ENCODE data around the gene KCNA3.
"Not testable (repeated sequence)": the region's sequence is repeated elsewhere in the genome, so short reads cannot be mapped to it uniquely, and the experiment has no call there.

Gene KCNA3

DNA sequence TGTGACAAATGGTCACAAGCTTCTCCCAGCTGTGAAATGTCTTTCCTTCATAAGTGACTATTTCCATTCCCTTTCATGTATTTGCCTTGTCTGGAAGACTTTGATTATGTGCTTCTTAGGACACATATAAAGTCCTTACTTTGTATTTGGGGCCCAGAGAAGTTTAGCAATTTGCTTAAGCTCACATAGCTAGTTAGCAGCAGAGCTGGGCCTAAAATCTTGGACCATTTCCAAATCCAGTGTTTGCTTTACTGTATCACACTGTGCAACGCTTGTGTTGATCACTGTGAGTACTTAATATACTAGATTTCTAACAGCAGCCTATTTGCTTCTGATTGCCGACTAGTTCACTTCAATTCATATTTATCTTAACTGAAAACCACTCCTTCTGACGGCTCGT lies 2.2 kb upstream of the KCNA3 start:
- DNase-seq = no peak

DNA sequence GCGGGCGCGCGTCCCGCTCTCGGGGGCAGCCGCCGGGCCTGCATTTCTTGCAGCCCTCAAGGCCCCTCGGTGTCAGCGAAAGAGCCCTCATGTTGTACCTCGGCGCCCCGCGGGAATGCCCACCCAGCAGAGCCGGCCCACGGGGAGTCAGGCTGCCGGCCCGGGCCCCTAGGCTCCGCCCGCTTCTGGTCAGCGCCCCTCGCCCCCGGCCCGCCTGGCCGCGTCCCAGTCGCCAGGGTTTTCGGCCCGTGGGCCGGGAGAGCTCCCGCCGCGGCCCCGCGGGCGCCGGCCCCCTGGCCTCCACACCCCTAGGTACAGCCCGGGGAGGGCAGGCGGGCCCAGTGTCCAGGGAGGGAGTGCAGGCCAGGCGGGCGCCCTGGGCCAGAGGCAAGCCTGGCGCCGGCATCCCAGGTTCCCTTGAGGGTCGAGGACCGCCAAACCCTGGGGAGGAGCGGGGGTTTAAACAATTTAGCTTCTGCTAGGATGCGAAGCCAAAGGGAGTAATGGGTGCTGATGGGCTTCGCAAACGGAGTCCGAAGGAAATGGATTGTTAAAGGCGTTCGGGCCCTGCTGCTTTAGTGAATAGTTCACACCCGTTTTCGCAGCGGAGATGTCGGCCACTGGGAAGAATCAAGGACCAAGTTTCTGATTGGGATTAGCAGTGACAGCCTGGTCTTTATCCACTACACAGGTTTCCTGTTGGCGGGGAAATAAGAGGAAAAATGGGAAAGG lies 486 bp upstream of the KCNA3 start:
- DNase-seq = no peak

DNA sequence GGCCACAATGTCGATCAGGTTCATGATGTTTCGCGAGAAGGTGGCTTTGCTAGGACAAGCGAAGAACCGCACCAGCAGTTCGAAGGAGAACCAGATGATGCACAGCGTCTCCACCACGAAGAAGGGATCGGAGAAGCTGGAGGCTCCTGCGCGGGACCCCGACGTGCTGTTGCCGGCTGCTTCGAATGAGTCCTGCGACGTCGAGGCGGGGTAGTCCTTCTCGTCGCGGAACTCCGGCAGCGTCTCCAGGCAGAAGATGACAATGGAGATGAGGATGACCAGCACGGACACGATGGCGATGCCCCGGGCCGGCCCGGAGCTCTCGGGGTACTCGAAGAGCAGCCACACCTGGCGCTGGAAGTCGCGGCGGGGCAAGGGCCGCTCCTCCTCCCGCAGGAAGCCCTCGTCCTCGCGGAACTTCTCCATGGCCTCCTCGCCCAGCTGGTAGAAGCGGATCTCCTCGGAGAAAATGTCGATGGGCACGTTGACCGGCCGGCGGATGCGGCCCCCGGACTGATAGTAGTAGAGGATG lies 869 bp downstream of the KCNA3 start:
- DNase-seq = no peak

DNA sequence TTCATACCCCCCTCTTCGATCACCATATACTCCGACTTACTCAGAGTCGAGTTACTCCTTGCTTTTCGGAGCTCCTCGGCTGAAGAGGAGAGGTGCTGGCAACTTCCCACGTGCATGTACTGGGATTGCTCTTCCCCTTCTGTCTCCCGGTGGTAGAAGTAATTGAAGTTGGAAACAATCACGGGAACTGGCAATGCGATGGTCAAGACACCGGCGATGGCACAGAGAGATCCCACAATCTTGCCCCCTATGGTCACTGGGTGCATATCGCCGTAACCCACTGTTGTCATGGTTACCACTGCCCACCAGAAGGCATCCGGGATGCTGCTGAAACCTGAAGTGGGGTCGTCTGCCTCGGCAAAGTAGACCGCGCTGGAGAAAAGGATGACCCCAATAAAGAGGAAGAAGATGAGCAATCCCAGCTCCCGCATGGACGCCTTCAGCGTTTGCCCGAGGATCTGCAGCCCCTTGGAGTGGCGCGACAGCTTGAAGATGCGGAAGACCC lies 1.5 kb downstream of the KCNA3 start:
- DNase-seq = no peak

DNA sequence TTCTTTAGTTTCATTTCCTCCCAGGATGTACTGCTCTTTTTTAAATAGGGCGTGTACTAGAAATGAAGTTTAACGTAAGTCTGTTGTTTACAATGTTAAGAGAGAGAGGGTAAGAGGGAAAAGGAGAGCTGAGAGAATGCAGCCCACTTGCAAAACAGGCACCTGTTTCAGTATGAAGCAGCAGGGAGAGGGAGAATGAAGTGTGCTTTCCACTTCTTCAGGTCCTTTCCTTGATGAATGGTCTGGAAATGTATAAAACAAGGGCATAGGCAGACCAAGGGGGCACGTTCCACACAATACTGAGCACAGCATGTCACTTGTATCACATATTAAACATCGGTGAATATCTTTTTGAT lies 2.0 kb downstream of the KCNA3 start:
- DNase-seq = no peak

DNA sequence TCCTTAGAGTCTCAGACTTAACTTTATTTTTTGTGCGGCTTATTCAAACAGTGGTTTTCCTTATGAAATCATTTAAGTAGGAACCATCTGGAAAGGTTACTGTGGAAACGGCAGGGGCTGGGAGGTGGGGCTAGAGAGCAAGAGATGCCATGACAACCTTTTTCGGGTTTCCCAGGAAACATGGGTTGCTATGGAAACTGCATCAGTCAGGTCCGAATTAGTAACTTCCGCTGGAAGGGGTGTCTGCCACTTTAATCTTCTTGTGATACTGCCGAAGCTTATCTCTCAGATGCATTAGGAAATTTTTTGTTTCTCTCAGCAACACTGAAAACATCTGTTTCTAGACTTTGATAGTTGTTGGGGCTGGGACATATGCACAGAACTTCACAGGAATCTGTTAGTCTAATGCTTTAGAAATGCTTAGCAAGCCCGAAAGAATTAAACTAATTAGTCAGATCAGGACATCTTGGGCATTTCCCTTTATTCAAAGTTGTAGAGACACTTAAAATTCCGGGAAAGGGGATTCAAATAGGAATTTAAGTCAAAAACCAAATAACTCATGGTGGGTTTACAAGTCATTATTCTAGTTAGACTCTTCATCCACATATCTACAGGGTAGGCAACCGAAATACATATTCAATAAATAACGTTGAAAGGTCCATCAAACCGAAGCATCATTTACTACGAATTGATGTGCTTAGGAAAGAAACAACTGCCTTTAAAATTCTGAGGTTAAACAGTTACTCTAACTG lies 2.6 kb downstream of the KCNA3 start:
- no peak for DNase-seq

DNA sequence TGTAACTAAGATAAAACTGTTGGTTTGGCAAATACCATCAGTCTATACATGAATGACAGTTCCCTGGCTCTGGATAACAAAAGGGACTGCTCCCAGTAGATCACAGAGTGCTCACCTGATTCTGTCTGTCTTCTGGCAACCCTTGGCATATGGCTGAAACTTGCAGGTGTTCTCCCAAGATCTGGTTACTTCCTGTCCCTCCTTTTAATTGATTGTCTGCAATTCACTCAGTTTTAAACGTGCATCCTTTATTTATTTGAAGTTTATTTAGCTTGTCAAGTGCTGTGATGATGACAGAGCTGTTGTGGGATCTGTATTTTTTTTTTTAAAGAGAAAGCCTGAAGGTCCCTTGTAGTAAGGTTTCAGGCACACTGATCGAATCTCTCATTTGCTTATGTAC lies 3.4 kb downstream of the KCNA3 start:
- no peak for DNase-seq

DNA sequence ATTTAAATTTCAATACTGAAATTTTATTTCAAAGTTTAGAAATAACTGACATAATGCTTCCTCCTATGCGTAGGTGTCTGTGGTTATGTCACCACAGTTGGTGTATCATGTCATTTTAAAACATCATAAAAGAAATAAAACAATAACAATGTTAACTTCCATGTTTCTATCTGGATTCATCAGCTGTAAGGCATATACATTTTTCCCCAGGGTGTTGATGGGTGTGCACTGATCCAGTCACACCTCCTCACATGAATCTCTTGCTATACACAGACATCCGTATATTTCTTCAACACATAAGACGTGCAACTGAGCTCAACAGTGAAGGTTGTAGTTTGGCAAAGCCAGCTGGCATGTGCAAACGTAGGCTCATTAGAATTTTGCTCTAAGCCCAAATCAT lies 6.2 kb downstream of the KCNA3 start:
- DNase-seq = no peak

DNA sequence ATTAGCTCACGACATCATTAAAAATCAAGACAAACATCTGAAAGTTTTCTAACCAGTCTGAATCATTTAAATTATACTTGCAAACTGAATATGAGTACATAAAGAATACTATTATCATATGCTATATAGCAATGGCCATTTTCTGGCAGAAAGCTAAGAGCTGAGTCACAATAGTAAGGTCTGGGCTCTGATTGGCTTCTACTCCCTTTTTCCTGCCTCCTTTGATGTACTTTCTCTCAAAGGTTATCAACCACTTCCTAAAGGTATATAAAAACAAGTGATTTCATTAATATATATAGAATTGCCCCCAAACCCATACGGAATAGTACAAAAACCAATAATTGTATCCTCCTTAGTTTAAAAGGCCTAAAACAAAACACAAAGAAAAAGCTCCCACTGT lies 7.0 kb downstream of the KCNA3 start:
- no peak for DNase-seq

DNA sequence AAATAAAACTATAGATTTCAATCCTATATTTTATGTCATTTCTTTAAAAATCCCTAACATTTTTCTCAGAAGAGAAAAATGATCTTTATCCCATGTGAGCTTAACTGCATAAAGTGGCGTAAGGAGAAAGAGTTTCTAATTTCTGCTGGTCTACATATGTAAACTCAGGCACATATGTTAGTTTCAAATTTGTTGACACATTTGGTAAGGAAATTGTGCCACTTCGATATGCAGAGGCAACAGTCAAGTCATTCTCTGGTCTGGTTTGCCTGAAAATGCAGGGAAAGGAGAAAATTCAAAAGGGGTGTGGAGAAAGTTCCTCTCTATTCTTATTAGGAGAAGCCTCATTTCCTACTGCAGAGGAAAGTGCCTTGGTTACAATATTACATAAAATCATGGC lies 11.5 kb downstream of the KCNA3 start:
- DNase-seq = no peak

DNA sequence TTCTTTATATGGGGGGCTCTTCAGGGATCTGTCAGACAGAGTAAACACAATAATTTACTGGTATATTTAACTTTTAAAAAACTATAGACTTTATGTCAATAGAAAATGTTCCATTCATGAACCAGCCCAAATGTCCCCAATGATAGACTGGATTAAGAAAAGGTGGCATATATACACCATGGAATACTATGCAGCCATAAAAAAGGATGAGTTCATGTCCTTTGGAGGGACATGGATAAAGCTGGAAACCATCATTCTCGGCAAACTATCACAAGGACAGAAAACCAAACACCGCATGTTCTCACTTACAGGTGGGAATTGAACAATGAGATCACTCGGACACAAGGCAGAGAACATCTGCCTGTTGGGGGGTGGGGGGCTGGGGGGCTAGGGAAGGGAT lies 15.2 kb downstream of the KCNA3 start:
- not testable (repeated sequence) for DNase-seq

DNA sequence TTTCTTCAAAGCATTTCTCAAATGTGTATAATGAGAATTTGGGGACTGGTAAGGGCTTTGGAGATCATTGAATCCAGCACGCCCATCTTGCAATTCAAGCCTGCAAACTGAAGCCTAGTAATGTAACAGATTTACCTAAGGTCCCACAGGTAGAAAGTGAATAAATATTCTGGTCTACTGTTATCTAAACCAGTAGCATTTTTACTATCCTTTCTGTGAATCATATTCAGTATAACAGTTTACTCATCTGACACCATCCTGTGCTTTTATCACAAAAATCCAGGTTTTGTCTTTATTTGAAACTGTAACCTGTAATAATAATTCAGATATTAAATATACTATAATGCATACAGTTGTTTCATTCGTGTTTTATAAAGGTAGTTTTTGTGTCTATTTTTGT lies 17.4 kb downstream of the KCNA3 start:
- no peak for DNase-seq

DNA sequence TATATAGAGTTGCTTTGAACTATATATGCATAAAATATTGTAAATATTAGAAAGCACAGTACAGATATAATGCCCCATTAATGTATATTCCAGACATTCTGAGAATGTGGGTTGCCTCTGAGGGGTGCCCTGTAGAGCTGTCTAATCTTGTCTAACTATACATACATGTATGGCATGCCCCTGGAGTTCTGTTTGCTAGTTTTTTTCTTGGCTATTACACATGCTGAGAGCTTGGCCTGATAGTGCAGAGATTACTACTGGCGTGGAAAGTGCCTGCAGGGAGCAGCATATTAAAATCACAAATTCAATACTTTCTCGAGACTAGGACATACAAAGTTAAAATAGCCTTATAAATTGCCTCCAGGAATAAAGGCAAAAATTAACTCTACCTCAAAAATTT lies 24.1 kb downstream of the KCNA3 start:
- DNase-seq = no peak

DNA sequence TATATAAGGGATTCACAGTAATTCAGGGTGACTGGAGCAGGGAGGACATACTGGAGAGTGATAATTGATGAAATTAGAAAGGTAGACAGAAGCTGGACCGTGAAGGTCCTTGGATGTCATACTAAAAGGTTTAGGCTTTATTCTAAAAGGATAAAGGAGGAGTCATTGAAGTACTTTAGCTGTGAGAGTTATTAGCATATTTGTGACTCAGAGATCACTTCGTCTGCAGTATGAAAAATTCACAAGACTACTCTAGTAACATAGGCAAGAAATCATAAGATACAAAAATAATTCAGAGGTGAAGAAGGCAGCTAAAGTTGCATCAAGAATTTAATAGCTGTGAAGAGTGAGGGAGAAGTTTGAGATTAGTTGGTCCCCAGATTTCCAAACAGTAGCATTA lies 26.3 kb downstream of the KCNA3 start:
- DNase-seq = no peak

DNA sequence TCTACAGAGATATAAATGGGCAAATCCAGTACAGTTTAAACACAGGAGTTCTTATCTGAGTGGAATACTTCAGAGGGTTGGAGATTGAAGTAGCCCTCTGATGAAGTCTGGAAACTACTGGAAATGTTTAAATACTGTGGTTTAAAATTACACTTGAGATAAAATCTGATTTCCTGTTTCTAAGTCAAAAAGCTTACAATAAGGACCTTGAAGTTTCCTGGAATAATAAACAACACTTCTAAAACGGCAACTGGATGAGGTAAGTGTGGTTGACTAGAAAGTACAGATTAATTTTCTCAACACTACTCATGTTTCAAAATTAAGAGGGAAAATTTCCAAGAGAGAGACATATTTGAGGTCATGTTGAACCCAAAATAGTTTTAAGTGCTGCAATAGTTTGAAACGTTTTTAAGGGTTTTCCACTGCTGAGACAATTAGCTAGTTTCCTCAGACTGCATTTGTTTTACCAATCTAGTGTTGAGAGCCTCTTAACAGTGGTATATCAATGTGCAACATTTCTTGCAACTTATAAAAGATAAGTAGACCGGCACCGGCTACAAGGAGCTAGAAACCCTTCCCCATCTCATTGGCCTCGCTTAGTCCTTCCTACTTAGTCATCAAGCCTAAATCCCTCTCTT lies 27.4 kb downstream of the KCNA3 start:
- no peak for DNase-seq

DNA sequence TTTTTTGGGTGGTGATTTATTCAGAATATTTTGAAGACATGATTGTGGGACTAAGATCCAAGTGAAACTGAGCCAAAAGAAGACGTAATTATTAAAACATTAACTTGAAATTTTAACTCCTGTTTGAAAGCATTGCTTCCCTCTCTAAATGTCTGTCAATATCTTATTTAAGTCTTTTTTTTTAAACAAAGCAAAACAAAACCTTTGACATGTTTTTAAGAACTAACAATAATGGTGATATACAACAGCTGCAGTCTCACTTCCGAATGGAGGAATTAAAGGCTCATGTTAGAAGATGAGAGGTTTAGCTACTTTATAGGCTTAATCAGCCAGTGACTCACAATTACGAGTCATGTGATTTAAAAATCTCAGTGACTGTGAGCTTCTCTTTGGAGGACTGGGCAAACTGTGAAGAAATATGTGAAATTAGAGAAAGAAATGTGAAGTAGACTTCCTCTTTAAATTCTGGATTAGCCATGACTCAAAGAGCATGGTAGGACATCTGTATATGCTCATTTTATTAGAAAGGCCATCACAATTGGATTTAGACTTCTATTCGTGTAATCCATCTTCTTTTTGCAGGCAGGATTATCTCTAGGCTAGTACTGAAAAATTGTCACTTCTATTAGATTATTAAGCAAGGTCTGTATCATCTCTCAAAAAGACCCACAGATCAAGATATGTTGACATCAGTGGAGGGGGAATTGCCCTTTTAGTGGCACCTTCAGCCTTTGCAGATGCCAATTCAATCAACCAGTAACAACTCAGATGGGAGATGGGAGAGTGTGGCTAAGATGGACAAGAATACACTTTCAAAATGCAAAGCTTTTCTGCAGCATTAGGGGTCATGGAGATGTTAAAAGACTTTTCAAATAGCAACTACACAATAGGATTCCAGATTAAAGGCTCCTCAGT lies 28.7 kb downstream of the KCNA3 start:
- no peak for DNase-seq

DNA sequence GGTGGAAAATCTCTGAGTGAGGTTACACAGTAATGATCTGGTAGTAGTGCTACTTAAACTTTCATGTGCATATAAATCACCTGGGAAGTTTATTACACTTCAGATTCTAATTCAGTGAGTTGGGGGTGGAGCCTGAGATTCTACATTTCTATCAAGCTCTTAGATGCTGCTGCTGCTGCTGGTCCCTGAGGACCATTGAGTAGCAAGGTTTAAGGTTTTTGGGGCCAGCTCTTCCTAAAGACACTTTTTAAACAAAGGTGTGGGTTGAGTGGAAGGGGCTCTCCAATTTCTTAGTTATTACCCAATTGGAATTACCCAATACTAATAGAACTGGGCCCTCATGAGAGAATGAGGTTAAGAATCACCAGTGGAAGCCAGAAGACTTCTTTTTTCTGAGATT lies 29.5 kb downstream of the KCNA3 start:
- no peak for DNase-seq

DNA sequence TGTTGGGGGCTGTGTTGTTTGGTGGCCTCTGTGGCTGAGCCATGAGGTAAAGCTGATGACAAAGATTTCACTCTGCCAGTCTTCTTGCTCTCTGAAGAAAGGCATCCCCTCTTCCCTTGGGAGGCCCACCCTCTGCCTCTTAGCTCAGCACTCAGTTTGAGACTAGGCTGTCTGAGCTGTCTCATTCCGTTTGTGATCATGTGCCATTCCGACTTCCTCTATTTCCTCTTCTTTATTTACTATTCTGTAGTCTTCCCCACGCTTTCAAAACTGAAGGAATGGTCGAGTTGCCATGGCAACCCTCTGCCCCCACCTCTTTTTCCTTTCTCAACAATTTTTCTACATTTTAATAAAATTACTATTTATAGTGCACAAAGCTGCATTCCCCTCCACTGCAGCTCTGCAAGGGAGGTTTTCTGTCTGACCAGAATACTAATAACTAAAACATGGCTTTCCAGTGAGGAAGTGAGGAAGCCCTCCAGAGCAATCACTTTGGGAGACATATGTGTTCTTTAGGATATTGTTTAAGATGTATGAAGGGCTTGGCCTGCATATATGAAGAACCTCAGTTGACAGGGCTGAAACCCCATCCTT lies 30.8 kb downstream of the KCNA3 start:
- DNase-seq = peak; percentile 1 to 13

DNA sequence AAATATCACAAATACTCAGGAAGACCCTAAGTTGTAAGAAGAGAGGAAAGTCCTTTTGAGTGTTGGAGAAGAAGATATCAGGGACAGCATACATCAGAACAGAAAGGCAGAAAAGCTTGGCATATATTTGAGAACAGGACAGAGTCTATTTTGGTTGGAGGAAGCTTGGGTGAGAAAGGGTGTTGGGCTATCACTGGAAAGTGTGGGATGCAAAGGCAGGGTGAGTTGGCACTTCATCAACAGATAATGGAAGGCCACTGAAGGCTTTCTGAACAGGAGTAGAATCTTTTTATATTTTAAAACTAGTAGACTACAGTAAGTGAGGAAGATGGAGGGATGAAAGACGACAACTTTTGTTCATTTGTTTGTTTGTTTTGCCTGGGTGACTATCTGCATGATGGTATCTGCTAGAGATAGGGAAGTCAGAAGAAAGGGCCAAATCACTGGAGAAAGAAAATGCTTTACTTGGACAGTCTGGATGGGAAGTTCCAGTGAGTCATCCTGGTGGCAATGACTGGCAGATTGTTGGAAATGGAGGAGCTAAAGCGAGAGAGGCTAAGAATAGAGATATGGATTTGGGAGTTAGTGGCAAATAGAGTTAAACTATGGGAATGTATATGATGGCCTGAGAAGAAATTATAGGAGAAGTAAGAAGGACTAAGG lies 34.9 kb downstream of the KCNA3 start:
- no peak for DNase-seq

DNA sequence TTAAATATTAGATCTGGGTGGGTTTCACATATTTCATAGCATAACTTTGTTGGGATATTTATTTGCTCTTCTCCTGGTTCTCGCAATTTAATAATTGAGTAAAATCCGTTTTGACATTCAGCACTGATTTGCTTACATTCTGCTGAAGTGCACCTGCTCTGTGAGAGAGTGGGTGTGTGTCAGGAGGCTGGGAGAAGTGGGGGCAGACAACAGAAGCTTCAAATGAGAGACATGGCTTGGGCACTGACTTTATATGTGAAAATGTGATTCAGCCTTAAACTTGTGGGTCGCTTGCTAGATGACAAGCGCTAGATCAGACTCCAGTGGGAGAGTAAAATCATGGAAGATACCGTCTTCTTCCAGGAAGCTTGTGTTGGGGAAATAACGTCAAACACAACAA lies 36.2 kb downstream of the KCNA3 start:
- no peak for DNase-seq

DNA sequence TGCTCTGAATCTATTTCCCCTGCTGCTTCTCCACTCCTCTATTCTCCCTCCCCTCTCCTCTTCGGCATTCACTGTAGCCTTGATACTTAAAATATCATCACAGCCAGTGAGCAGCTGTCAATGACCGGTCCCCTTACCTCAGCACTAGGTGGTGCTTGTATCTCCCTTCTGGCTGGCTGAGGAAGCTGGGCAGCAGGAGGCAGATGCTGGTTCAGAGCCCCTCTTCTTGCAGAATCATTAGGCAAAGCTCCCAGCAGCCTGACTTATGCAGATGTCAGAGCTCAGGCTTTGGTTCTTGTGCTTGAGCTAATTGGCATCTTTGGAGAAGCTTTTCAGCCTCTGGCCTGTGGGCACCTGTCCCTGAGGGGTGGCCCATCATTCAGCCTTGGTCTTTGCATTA lies 36.7 kb downstream of the KCNA3 start:
- DNase-seq = no peak

DNA sequence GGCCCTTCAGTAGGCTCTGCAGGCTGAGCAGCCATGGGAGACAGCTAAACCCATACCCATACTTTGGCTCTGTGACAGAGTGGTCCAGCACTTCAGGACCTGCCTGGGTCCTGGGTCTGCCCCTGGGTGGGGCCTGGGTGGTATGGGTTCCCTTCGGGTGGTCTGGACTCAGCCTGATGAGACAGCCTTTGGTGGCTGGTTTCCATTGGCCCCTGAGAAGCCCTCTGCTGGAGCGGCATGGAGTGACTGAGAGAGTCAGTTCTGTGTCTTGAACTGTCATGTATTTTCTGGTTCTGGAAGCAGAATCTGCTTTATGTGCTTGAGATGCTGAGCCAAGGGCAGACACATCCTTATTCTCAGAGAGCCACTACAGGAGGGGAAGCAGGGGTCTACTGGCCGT lies 37.3 kb downstream of the KCNA3 start:
- no peak for DNase-seq
